Stimulated activated CD4-positive, alpha-beta T cell treated with anti-CD3 and anti-CD28 coated beads, Interleukin-12 subunit alpha, Interleukin-12 subunit beta, amount 100 ng/mL, for 24 hours (primary cell): ENCODE data around the gene FAM50A.
"Not testable (repeated sequence)": the region's sequence is repeated elsewhere in the genome, so short reads cannot be mapped to it uniquely, and the experiment has no call there.

Source experiments
- DNase-seq, 2 experiments: peaks; one replicate each; pipeline ENCODE4 v3.0.0-alpha.2; 2020; ENCODE audit warnings: low read depth in 2 of 2

FAM50A gene

DNA sequence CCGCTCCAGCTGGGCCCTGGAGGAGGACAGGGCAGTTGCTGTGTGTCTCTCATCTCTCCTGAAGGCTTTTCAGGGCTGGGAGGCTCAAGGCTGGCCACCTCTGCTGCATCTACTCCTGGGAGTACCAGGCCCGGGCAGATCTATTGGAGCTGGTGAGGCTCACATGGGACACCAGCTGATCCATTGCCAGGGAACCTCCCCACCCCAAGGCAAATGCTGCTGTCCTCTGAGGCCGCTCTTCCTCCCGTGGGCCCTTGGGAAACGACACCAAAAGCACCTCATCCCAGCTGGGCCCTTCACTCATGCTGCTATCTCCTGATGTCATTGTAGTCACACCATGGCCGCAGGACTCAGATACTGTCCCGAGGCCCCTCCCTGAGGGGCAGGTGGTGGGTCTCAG is 38.8 kb downstream of the FAM50A start:
- no peak for DNase-seq

DNA sequence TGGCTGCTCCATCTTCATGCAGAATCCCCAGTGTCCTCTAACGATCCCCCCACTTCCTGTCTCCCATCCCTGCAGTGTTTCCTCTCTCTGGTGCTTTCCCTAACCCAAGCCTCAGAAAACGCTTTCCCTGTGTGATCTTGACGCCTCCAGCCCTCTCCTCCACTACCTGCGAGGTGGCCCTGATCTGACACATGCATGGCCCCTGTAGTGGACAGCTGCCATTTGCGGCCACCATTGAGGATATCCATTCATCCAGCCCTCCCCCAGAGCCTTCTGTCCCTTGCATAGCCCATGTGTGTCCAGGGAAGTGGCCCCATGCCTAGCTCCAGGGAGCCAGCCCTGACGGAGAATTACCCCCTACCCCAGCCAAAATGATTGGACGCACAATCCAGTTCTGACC is 39.4 kb downstream of the FAM50A start:
- no peak for DNase-seq

DNA sequence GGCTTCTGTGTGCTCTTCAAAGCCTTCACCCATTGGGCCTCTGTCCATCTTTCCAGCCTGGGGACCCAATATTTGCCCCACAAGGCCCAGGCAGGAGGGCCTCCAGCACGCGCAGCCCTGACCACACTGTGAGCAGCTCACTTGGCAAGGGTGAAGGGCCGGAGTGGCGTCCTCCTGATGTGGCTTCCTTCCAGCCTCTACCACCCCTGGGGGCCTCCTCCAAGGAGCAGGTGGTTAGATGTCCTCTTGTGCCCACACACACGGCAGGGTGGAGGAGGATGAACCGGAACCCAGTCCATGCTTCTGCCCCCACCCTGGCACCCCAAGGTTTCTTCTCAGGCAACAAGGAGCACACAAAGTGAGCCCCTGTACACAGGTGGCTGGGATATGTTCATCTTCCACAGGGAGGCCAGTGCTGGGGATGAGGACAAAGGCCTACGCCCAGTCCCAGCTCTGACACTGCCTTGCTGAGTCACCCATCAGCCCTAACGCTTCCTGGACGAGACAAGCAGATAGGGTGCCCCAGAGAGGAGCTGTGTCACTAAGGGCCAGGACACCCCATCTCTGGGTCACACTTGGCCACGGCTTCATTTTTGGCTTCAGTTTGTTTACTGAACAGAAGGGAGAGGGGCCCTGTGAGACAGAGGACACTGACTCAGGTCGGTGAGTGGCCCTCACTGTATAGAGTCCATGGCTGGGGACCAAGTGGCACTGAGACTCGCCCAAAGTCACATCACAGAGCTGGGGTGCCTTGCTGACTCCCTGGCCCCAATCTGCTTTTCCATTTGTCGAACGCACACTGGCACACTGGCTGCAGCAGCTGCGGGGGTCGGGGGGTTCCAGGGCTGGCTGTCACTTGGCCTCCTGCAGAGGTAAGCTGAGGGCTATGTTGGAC is 40.6 kb downstream of the FAM50A start:
- no peak for DNase-seq

DNA sequence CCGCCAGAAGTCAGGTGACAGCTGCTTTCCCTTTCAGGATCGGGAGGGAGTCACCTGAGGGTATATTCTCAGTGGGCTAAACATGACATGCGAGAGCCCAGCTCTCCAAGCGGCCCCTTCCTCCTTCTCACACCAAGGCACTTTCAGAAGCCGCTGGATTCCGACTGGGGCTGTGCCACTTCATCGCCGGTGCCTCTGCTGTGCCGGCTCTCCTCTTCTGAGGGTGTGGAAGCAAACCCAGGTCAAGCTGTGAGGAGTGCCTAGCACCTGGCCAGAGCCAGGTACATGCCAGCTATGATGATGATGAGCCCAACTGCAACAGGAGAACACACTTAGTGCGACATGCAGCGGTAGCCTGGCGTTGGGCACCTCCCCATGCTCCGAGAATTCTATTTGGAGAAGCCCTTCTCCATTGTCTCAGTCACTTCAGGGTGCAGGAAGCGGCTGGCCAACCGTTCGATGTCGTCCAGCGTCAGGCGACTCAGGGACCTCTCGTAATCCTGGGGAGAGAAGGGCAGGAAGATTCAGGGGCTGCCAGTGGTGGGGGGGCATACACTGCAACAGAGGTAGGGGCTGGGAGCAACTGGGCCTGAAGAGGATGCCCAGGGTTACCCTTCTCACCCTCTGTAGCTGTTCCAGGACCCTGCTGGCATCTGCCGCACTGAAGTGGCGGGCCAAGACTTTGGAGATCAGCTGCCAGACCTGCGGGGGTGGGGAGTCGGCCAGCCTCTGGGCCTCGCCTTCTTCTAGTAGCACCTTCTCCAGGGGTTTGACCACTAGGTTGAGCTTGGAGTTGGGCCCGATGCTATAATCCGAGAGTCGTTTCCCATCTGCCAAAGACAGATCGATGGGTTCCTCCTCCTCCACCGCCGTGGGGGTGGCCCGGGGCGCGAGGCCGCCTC is 41.5 kb downstream of the FAM50A start:
- DNase-seq: no peak

DNA sequence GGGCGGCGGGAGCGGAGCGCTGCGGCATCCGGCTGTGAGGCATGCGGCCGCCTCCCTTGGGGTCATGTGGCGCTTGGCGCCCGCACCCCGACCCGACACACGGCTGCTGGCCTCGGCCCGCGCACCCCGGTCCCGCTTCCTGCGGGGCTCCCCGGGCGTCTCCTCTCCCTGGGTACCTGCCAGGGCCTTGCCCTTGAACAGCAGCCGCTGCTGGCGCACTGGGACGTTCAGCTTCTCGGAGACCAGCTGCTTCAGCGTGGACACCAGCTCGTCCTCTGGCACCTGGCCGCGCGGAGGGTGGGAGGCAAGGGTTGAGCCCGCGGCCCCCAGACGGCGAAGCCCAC is 42.1 kb downstream of the FAM50A start:
- DNase-seq: no peak

DNA sequence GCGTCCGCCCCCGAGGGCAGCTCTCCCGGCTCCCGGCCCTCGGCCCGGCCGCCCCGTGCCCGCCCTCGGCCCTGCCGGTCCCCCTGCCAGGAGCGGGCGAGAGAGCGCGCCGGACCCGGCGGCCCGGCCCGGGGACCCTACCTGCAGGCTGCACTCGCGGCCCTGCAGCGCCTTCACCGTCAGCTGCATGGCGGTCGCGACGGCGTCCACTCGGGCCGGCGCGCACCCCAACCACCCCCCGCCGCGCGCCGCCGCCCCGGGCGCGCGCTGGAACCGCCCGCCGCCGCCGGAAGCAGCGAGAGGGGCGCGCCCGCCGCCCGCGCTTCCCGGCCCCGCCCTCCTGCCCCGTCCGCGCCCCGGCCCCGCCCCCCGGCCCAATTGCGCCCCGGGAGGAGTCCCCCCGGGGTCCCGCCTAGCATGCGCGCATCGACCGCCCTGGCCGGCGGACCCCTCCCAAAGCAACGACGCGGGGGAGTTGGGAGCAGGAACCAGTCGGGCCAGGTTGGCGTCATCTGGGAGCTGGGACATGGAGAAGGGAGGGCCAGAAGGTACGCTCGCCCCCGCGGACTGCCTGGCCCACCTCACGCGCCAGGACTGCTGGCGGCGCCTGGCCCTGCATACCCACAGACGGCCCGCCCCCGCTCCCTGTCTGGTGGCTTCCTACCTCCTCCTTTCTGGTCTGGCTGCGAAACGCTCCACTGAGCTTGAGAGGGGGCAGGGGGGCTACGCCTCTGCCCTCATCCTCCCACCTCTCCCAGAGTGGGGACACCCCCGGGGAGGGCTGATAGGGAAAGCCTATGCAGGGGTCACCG is 42.7 kb downstream of the FAM50A start, which contains the start of gene UBL4A:
Gene UBL4A (minus strand): TSS at position 220 of the 812 bp plus-strand sequence. CDS start 31 bp downstream, at position 189.
- DNase-seq: peak; percentile 36 to 41

DNA sequence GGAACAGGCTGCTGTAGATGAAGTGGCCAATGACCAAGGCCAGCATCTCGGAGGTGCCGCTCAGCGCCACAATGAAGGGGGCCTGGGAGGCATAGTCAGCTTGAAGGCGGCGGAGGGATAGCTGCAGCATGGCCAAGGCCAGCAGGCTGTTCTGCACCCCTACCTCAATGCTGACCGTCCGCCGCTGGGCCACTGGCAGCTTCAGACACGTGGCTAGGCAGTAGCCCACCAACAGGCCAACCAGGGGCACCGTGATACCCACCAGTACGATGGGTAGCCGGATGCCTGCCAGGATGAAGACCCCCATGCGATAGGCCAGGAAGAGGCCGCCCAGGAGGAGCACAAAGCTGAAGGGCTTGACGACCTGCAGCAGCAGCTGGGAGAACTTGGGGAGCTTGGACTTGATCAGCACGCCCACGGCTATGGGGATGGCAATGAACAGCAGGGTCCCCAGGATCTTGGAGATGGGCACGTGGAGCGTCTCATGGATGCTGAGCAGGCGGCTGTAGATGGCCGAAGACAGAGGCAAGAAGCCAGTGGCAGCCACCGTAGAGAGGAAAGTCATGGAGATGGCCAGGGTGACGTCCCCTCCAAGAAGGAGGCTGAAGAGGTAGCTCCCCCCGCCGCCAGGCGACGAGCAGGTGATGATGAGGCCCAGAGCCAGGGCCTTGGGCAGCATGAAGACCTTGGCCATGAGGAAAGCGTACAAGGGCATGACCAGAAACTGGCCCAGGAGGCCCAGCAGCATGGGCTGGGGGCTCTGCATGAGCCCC is 43.8 kb downstream of the FAM50A start:
- no peak for DNase-seq

DNA sequence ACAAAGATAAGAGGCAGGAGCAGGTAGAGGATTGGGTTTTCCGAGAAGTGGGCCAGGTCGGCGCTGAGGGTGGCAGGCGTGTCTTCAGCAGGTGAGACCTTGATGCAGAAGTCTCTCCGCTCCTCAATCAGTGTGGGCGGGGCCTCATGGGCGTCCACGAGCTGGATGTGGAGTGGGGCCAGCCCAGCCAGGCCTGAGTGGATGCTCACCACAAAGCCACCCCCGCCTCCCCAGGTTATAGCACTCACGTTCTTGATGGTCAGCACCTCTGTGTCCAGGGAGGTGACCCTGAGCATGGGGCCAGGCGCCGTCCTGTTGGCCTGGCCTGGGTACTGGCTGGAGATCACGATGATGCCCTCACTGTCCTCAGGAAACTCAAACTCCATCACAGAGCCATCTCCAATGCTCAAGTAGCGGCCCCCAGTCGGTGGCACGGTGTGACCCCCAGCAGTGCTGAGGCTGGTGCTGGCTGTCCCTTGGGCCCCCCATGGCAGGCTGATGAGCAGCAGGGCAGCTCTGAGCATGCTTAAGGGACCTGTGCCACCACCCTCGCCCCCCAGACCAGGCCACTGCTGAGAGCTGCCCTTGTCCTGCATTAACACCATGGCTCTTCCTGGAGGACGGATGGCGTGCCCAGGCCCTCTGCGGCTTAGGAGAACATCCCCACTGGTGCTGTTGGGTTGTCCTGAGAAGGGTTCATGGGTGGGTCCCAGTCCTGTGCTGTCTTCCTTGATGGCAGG is 44.6 kb downstream of the FAM50A start:
- no peak for DNase-seq

DNA sequence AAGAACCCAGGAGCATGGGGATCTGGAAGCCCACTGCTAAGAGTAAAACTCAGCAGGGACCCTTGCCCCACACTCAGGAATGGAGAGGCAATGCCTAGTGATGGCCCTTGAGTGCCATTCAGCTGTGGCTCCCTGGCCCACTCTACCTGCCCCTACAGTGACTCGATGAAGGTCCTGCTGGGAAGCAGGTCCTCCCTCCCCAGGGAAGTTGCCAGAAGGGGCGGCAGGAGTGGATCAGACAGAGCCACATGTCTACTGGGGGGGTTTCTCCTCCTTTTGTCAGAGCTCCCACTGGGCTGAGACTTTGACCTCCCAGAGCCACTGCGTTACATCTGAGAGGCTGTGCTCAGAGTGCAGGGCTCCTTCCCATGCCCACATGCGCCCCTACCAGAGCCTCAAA is 45.2 kb downstream of the FAM50A start:
- no peak for DNase-seq

DNA sequence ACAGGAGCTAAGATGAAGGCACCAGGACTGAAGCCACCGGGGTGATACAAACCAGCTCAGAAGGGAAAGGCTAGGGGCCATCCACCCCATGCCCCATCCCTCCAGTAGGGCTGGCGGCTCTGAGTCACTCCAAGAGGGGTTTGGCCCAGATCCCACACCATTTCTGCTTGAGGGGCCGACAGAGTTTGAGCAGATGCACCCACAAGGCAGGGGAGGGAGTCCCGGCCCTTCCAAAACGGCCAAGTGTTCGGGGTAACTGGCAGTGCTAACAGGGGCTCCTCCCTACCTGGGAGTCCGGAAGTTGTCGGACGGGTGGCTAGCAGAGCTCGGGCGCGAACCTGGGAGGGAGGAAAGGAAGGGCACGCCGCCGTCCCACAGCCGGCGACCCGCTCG is 46.1 kb downstream of the FAM50A start:
- no peak for DNase-seq

DNA sequence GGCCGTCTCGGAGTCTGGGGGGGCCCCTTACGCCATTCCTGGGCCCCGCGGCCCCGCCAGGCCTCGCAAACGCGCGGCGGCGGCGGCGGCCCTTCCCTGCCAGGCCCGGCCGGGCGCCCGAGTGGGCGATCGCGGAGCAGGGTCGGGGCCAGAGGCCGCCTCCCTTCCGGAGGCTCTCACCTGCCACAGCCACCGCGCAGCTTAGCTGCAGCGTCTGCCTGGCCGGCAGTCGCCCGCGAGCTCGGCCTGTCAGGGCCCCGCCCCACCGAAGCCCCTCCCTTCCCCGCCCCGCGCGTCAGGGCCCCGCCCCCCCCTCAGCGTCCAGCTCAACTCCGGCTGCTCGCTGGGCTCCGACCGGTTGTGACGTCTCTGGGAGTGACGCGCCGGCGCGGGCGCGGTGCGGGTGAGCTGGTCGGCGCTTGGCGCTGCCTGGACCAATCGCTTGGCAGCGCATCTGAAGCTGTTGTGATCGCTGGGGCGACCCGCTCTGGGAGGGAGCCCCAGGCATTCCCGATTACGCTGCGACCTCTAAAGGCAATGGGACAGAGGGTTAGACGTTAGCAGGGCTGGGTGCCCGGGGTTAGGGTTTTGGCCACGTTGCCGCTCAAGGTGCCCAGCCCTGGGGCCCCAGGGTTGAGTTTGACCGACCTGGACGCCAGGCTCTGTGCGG is 46.6 kb downstream of the FAM50A start, which contains the start of gene SLC10A3:
Gene SLC10A3 (minus strand): TSS at position 216 of the 670 bp plus-strand sequence. CDS start 1,689 bp downstream, outside the sequence.
- peak; percentile 77 to 80 for DNase-seq

DNA sequence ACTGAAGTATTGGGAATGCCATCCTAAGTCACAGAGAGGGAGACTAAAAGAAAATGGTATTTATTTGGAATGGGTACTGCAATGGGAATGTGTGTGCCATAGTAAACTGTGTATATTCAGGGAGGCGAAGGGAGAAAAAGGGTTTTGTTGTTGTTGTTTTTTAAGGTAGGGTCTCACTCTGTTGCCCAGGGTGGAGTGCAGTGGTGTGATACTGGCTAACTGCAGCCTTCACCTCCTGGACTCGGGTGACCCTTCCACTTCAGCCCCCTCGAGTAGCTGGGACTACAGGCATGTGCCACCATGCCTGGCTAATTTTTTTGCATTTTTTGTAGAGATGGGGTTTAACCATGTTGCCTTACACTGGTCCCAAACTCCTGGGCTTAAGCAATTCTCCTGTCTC is 50.8 kb downstream of the FAM50A start:
- no peak for DNase-seq

DNA sequence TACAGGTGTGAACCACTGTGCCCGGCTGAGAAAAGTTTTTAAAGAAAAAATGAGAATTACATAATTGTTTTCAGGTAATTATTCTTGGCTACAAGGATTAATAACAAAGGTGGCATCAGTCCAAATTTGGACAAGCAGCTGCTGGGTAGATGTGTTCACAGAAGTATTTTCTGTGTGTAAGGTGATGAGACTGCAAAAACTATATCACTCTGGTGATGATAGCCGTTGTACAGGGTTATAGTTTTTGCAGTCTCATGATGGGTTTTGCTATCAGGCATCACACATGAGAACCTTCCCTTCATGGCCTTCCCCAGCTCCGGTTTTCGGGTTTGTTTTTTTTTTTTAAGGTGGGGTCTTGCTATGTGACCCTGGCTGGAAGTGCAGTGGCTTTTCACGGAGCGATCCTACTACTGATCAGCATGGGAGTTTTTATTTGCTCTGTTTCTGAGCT is 51.6 kb downstream of the FAM50A start:
- no peak for DNase-seq

DNA sequence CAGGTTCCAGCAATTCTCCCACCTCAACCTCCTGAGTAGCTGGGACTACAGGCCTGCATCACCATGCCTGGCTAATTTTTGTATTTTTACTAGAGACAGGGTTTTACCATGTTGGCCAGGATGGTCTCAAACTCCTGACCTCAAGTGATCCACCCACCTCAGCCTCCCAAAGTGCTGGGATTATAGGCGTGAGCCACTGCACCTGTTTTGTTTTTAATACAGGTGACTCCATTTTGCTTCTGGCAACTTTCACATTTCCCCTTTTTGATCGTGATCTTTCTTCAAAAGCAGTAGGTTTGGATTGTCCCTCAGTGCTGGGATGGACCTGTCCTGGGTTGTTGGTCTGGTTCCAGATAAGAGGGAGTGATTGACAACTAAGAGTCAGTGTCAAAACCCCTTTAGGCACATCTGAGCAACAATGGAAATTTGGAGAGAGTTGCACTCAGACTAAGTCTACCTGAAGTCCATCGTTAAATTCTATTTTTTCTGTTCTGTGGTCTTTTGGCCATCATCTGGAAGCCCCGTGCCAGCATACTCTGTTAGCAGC is 52.7 kb downstream of the FAM50A start:
- DNase-seq: not testable (repeated sequence)
